GM12878 (cell line): Measurements from ENCODE around the gene HECTD4. TPM values are rescaled to one million over a fixed set of nuclear protein-coding genes. Genes with fewer than 3 reads are reported as not detected.

ENCODE experiments used
- ATAC-seq: fragments of 200-7000 bp; cut with Tn5 transposase; 3 replicates; pipeline ENCODE4 v1.9.1; 2020; ENCODE audit warnings: mild to moderate bottlenecking, moderate library complexity
- BruUV-seq: library from RNA; stranded (reverse); fragments of 400-500 nt; replicated peaks from 2 replicates; lab custom pipeline; 2021; lab: Mats Ljungman, UMichigan
- CTCF ChIA-PET: fragments of 300-600 bp; sonication (Branson Sonifier 250); formaldehyde crosslinking; extraction: SDS; loops from one replicate; lab custom pipeline; 2021; ENCODE audit warnings: inconsistent platforms; lab: Yijun Ruan, JAX
- POLR2A ChIA-PET: fragments of 350-600 bp; formaldehyde crosslinking; extraction: SDS; loops from one replicate; lab custom pipeline; 2021; ENCODE audit warnings: inconsistent platforms; lab: Charles Lee
- RAD21 ChIA-PET: fragments of 300-600 bp; sonication (Branson Sonifier 250); formaldehyde crosslinking; loops from one replicate; lab custom pipeline; 2023; ENCODE audit warnings: antibody characterized with exemption; ENCODE audit not compliant: unreplicated experiment; lab: Charles Lee
- SMC1A ChIA-PET: fragments of 300-600 bp; sonication (Branson Sonifier 250); formaldehyde crosslinking; loops from one replicate; lab custom pipeline; 2023; ENCODE audit not compliant: unreplicated experiment, uncharacterized antibody; lab: Charles Lee
- DNase-seq: peaks from one replicate; pipeline ENCODE4 v3.0.0-alpha.2; 2011; ENCODE audit warnings: low read depth, low spot score
- FAIRE-seq: peaks from 3 replicates; lab custom pipeline; 2011; peaks lifted over from hg19 to GRCh38; lab: Jason Lieb, UNC
- H2AFZ ChIP-seq: 2 replicates; pipeline ENCODE4 v1.6.0; 2011; ENCODE audit warnings: low read depth, low read length, control low read depth; ENCODE audit not compliant: control insufficient read depth
- H3K27ac ChIP-seq: 2 replicates; pipeline ENCODE4 v1.5.1; 2011; ENCODE audit warnings: control low read depth; ENCODE audit not compliant: control insufficient read depth, insufficient read depth
- H3K27me3 ChIP-seq, 2 experiments: replicated peaks in 1 of 2; 2 replicates each; pipeline versions ENCODE4 v1.6.0 to v1.6.1; 2011; ENCODE audit warnings: low read length in 1 of 2; ENCODE audit not compliant: control insufficient read depth in 2 of 2, insufficient read depth in 2 of 2
- H3K36me3 ChIP-seq, 2 experiments: 2 replicates each; pipeline ENCODE4 v1.5.1; 2011; ENCODE audit warnings: low read length in 1 of 2; ENCODE audit not compliant: control insufficient read depth in 2 of 2, insufficient read depth in 2 of 2
- H3K4me1 ChIP-seq: 2 replicates; pipeline ENCODE4 v1.6.1; 2011; ENCODE audit warnings: mild to moderate bottlenecking, low read length, moderate library complexity, mixed read lengths; ENCODE audit not compliant: control insufficient read depth, insufficient read depth
- H3K4me2 ChIP-seq: 2 replicates; pipeline ENCODE4 v1.6.0; 2011; ENCODE audit warnings: control low read depth; ENCODE audit not compliant: control insufficient read depth, insufficient read depth
- H3K4me3 ChIP-seq: fragments of 200-600 bp; sonication (generic); 2 replicates; pipeline ENCODE4 v1.5.1; 2016
- H3K79me2 ChIP-seq: 2 replicates; pipeline ENCODE4 v1.6.0; 2011; ENCODE audit warnings: low read length; ENCODE audit not compliant: control insufficient read depth, insufficient read depth
- H3K9ac ChIP-seq: 2 replicates; pipeline ENCODE4 v1.8.0; 2011; ENCODE audit warnings: low read length, control low read depth, mixed read lengths; ENCODE audit not compliant: control insufficient read depth, insufficient read depth
- H3K9me3 ChIP-seq: replicated peaks from 3 replicates; pipeline ENCODE4 v1.5.1; 2011; ENCODE audit warnings: mild to moderate bottlenecking, low read length; ENCODE audit not compliant: control insufficient read depth, insufficient read depth
- H4K20me1 ChIP-seq: 2 replicates; pipeline ENCODE4 v1.6.0; 2011; ENCODE audit not compliant: control insufficient read depth, insufficient read depth
- ASH2L ChIP-seq: fragments of 300-600, 200-600 bp; sonication (generic); IDR thresholded peaks from 2 replicates; pipeline ENCODE4 v1.6.1; 2017; ENCODE audit warnings: low read depth, mild to moderate bottlenecking, borderline replicate concordance
- BCL11A ChIP-seq: IDR thresholded peaks from 2 replicates; pipeline ENCODE4 v1.6.1; 2011; ENCODE audit warnings: low read depth, low read length
- BMI1 ChIP-seq: fragments of 450-650 bp; IDR thresholded peaks from 2 replicates; pipeline ENCODE4 v1.6.1; 2016; ENCODE audit warnings: mild to moderate bottlenecking, moderate library complexity, borderline replicate concordance
- CBX5 ChIP-seq: sonication (generic); IDR thresholded peaks from 2 replicates; pipeline ENCODE4 v1.6.1; 2016; ENCODE audit warnings: low read depth, moderate library complexity, mild to moderate bottlenecking, inconsistent platforms
- EZH2 ChIP-seq: IDR thresholded peaks from 2 replicates; pipeline ENCODE4 v1.6.1; 2012; ENCODE audit warnings: low read depth, mild to moderate bottlenecking, control low read depth, inconsistent platforms, low read length, borderline replicate concordance; ENCODE audit not compliant: control insufficient read depth
- MEF2B ChIP-seq: fragments of 450-650 bp; IDR thresholded peaks from 2 replicates; pipeline ENCODE4 v1.6.1; 2018; ENCODE audit warnings: mild to moderate bottlenecking, moderate library complexity; ENCODE audit not compliant: partially characterized antibody, poor library complexity, severe bottlenecking
- MTA2 ChIP-seq: fragments of 450-650 bp; IDR thresholded peaks from 2 replicates; pipeline ENCODE4 v1.6.1; 2016; ENCODE audit warnings: low read depth, mild to moderate bottlenecking, moderate library complexity
- MYC ChIP-seq: IDR thresholded peaks from 2 replicates; pipeline ENCODE4 v1.6.1; 2011; ENCODE audit warnings: mild to moderate bottlenecking, low read length, moderate library complexity, inconsistent platforms; ENCODE audit not compliant: insufficient read depth, insufficient replicate concordance, insufficient read length, severe bottlenecking
- NBN ChIP-seq: fragments of 450-650 bp; IDR thresholded peaks from 2 replicates; pipeline ENCODE4 v1.6.1; 2016
- PAX8 ChIP-seq: fragments of 450-650 bp; IDR thresholded peaks from 2 replicates; pipeline ENCODE4 v1.6.1; 2017; ENCODE audit warnings: mild to moderate bottlenecking, moderate library complexity
- SIN3A ChIP-seq: IDR thresholded peaks from 2 replicates; pipeline ENCODE4 v1.6.1; 2012; ENCODE audit warnings: low read depth, low read length, improper control_type of control experiment
- SMARCA5 ChIP-seq: fragments of 450-650 bp; IDR thresholded peaks from 2 replicates; pipeline ENCODE4 v1.6.1; 2017; ENCODE audit warnings: mild to moderate bottlenecking
- TBL1XR1 ChIP-seq: IDR thresholded peaks from 2 replicates; pipeline ENCODE4 v1.6.1; 2012; ENCODE audit warnings: low read depth, low read length, improper control_type of control experiment
- WGBS: methylation state at CpG from one replicate; pipeline ENCODE4 v1.1.6; 2016; ENCODE audit warnings: low lambda C conversion rate; ENCODE audit not compliant: insufficient replicate concordance, insufficient coverage; ENCODE audit errors: missing lambda C conversion rate; 5-methylcytosine and 5-hydroxymethylcytosine counted together
- in situ Hi-C: fragments of 300-500 bp; cut with MboI; formaldehyde crosslinking; loops from 9 replicates; pipeline ENCODE4 v1.14.3; 2018; ENCODE audit warnings: mixed read lengths
- intact Hi-C: fragments of 100-400 bp; cut with micrococcal nuclease; formaldehyde crosslinking; loops from one replicate; pipeline ENCODE4 v1.14.2; 2022; ENCODE audit not compliant: unreplicated experiment
- polyA plus RNA-seq, 11 experiments: library from polyadenylated mRNA; depleted of rRNA in 4 of 11; unstranded in 6 of 11; stranded (reverse) in 5 of 11; fragments of >200 nt; fragmentation: Nextera tagmentation in 4 of 11; fragmentation: Illumina TruSeq in 1 of 11; extraction: Ambion mirVana in 4 of 11; extraction: Trizol in 1 of 11; gene quantifications; 1 replicate in 1 of 11; 2 replicates in 10 of 11; pipeline versions ENCODE4 v1.2.1 to v1.2.3, GENCODE V29; 2011 to 2016; ENCODE audit warnings: inconsistent platforms in 2 of 11, missing spikeins in 2 of 11, low read depth in 1 of 11
- total RNA-seq, 4 experiments: library from RNA; depleted of rRNA in 3 of 4; stranded (reverse); fragments of >200 nt in 3 of 4; fragmentation: Illumina TruSeq in 1 of 4; extraction: Trizol in 1 of 4; gene quantifications; 2 replicates each; pipeline versions ENCODE4 v1.2.1 to v1.2.3, GENCODE V29; 2013 to 2021
- TF ChIP-seq, protein P1 (sequence below): fragments of 450-650 bp; IDR thresholded peaks from 2 replicates; pipeline ENCODE4 v1.6.1; 2017; ENCODE audit warnings: antibody characterized with exemption, mild to moderate bottlenecking, moderate library complexity
- TF ChIP-seq, protein P2 (sequence below): IDR thresholded peaks from 2 replicates; pipeline ENCODE4 v1.6.1; 2012; ENCODE audit warnings: improper control_type of control experiment, low read depth, low read length; ENCODE audit not compliant: insufficient replicate concordance

Gene HECTD4
- total and polyA plus RNA-seq, 10 of the 15 experiments (the other 5 are each of a cell fraction or from before 2014, with no cell fraction given), result 5.8 to 43.9 (median 17.9) TPM

DNA sequence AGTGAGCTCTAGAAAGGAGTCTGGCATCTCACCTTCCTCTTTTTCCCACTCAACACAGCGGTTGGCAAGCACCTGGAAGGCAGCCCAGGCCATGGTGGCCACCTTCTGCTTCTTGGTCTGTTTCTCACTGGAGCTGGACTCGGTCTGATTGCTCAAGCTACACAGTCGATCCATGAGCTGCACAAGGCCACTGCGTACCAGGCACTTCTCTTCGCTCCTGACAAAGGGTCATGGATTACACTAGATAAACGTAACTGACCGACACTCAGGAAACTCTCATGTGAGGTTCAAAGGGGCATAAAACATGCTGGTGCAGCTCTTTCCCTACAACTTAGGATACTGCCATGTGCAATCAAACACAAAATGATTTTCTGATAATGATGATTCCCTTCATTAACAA is 143.2 kb downstream of the HECTD4 start:
- no TSS peak for BruUV-seq
- Histone ChIP-seq H3K4me2 (no peak overlapping the region), H3K27me3 (no peaks in the 10 kb centered on the region), H3K4me1 (peaks cover 4% of the 10 kb centered on the region; the same call in 1 of the 2 replicates), H3K79me2 (no peaks in the 10 kb centered on the region), H3K27ac (no peak overlapping the region), H3K9ac (no peak overlapping the region), H3K36me3 (peaks cover 12 to 15% of the 10 kb centered on the region in 2 experiments; a peak in 3 of 4 replicates), H2AFZ (no peak overlapping the region), H3K4me3 (no peak overlapping the region), H4K20me1 (no peaks in the 10 kb centered on the region), H3K9me3 (no peaks in the 10 kb centered on the region)
- in situ Hi-C loops (no loop called here), intact Hi-C loops (no loop called here)
- DNase-seq (no peak), ATAC-seq (no peak), FAIRE-seq (no peak)
- RAD21 ChIA-PET, result no interaction called here
- TF ChIP-seq SIN3A (no peak), MYC (no peak), EZH2 (no peak), MTA2 (no peak), TBL1XR1 (no peak), MEF2B (no peak), ASH2L (no peak), CBX5 (no peak), NBN (no peak), BMI1 (no peak), BCL11A (no peak), PAX8 (no peak), SMARCA5 (no peak)
- TF ChIP-seq, protein P1, sequence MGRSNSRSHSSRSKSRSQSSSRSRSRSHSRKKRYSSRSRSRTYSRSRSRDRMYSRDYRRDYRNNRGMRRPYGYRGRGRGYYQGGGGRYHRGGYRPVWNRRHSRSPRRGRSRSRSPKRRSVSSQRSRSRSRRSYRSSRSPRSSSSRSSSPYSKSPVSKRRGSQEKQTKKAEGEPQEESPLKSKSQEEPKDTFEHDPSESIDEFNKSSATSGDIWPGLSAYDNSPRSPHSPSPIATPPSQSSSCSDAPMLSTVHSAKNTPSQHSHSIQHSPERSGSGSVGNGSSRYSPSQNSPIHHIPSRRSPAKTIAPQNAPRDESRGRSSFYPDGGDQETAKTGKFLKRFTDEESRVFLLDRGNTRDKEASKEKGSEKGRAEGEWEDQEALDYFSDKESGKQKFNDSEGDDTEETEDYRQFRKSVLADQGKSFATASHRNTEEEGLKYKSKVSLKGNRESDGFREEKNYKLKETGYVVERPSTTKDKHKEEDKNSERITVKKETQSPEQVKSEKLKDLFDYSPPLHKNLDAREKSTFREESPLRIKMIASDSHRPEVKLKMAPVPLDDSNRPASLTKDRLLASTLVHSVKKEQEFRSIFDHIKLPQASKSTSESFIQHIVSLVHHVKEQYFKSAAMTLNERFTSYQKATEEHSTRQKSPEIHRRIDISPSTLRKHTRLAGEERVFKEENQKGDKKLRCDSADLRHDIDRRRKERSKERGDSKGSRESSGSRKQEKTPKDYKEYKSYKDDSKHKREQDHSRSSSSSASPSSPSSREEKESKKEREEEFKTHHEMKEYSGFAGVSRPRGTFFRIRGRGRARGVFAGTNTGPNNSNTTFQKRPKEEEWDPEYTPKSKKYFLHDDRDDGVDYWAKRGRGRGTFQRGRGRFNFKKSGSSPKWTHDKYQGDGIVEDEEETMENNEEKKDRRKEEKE, result no peak
- TF ChIP-seq, protein P2, sequence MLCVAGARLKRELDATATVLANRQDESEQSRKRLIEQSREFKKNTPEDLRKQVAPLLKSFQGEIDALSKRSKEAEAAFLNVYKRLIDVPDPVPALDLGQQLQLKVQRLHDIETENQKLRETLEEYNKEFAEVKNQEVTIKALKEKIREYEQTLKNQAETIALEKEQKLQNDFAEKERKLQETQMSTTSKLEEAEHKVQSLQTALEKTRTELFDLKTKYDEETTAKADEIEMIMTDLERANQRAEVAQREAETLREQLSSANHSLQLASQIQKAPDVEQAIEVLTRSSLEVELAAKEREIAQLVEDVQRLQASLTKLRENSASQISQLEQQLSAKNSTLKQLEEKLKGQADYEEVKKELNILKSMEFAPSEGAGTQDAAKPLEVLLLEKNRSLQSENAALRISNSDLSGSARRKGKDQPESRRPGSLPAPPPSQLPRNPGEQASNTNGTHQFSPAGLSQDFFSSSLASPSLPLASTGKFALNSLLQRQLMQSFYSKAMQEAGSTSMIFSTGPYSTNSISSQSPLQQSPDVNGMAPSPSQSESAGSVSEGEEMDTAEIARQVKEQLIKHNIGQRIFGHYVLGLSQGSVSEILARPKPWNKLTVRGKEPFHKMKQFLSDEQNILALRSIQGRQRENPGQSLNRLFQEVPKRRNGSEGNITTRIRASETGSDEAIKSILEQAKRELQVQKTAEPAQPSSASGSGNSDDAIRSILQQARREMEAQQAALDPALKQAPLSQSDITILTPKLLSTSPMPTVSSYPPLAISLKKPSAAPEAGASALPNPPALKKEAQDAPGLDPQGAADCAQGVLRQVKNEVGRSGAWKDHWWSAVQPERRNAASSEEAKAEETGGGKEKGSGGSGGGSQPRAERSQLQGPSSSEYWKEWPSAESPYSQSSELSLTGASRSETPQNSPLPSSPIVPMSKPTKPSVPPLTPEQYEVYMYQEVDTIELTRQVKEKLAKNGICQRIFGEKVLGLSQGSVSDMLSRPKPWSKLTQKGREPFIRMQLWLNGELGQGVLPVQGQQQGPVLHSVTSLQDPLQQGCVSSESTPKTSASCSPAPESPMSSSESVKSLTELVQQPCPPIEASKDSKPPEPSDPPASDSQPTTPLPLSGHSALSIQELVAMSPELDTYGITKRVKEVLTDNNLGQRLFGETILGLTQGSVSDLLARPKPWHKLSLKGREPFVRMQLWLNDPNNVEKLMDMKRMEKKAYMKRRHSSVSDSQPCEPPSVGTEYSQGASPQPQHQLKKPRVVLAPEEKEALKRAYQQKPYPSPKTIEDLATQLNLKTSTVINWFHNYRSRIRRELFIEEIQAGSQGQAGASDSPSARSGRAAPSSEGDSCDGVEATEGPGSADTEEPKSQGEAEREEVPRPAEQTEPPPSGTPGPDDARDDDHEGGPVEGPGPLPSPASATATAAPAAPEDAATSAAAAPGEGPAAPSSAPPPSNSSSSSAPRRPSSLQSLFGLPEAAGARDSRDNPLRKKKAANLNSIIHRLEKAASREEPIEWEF, result no peak
- WGBS, result 97% methylated on average over 7 of the region's 7 CpGs
- POLR2A ChIA-PET, result interaction anchor here (0.6 kb wide), 1 partner anchor 140 kb away, joined by 5 read pairs; no protein-coding TSS in a partner anchor
- SMC1A ChIA-PET, result interaction anchor here (1.7 kb wide), 1 partner anchor 16 kb away, joined by 6 read pairs; no protein-coding TSS in a partner anchor
- CTCF ChIA-PET, result interaction anchor here (0.9 to 1.8 kb wide), 4 partner anchors 13 to 148 kb away, joined by 3 to 4 read pairs (median 4); no protein-coding TSS in a partner anchor
